Upper lobe of left lung (tissue), 6 donors: Measurements from ENCODE around the gene OAT. TPM values are rescaled to one million over a fixed set of nuclear protein-coding genes. Genes with fewer than 3 reads are reported as not detected.
A peak's percentile ranks its signal among the peaks of the same experiment; 100 is the strongest.

Experiments used
- ATAC-seq, 2 donors: fragments of 200-7000 bp; cut with Tn5 transposase; one replicate each; pipeline ENCODE4 v1.9.1; 2022; ENCODE audit warnings: mild to moderate bottlenecking in 2 of 2, moderate library complexity in 2 of 2; ENCODE audit not compliant: low FRiP score in 2 of 2
- DNase-seq, 2 donors: peaks; one replicate each; pipeline ENCODE4 v3.0.0-alpha.2; 2019 to 2020
- H3K27ac ChIP-seq, 4 donors: fragments of 200-600 bp; sonication (generic); one replicate each; pipeline ENCODE4 v1.5.1; 2016 to 2019
- H3K27me3 ChIP-seq, 4 donors: fragments of 200-600 bp; sonication (generic); one replicate each; pipeline ENCODE4 v1.5.1; 2017 to 2019
- H3K36me3 ChIP-seq, 4 donors: fragments of 200-600 bp; sonication (generic); one replicate each; pipeline ENCODE4 v1.5.1; 2016 to 2019
- H3K4me1 ChIP-seq, 4 donors: fragments of 200-600 bp; sonication (generic); one replicate each; pipeline ENCODE4 v1.5.1; 2018 to 2019
- H3K4me3 ChIP-seq, 4 donors: fragments of 200-600 bp; sonication (generic); one replicate each; pipeline ENCODE4 v1.5.1; 2017 to 2019; ENCODE audit warnings: mild to moderate bottlenecking in 2 of 4, moderate library complexity in 1 of 4
- H3K9me3 ChIP-seq, 4 donors: fragments of 200-600 bp; sonication (generic); one replicate each; pipeline ENCODE4 v1.5.1; 2018 to 2019
- EP300 ChIP-seq, 4 donors: sonication (generic); formaldehyde crosslinking; IDR thresholded peaks; one replicate each; pipeline ENCODE4 v1.5.1; 2017; ENCODE audit warnings: antibody characterized with exemption in 4 of 4, control low read depth in 2 of 4
- POLR2A ChIP-seq, 4 donors: fragments of 450-650 bp; IDR thresholded peaks; one replicate each; pipeline ENCODE4 v1.5.1; 2016 to 2017; ENCODE audit warnings: antibody characterized with exemption in 4 of 4, mild to moderate bottlenecking in 2 of 4
- POLR2AphosphoS5 ChIP-seq, 2 donors: sonication (generic); formaldehyde crosslinking; IDR thresholded peaks; one replicate each; pipeline ENCODE4 v1.5.1; 2017; ENCODE audit warnings: antibody characterized with exemption in 2 of 2
- WGBS, 2 donors: methylation state at CpG; one replicate each; pipeline ENCODE4 v1.1.5; 2017 to 2018; 5-methylcytosine and 5-hydroxymethylcytosine counted together
- total RNA-seq, 6 donors: library from RNA; depleted of rRNA in 4 of 6; stranded (reverse); fragments of >200 nt in 4 of 6; gene quantifications; one replicate each; pipeline versions ENCODE4 v1.1.0 to v1.2.1, GENCODE V29; 2016 to 2021
- TF ChIP-seq, protein P1 (sequence below), 6 experiments: fragments of 450-650 bp in 4 of 6; fragments of 200-600 bp in 2 of 6; sonication (generic) in 2 of 6; IDR thresholded peaks; one replicate each; pipeline ENCODE4 v1.5.1; 2016 to 2019; ENCODE audit warnings: antibody characterized with exemption in 6 of 6
- donor health status: DM: no; HTN: no; CAD: no; lungs with moderate emphysema.
- donor health status: DM: no; HTN: yes; CAD: no; lungs with severe emphysema.

OAT gene
- total RNA-seq, 6 donors from 2014 or later, result 21.0 to 82.7 (median 48.0) TPM

GRCh38 chr10:124378881-124379471 is 39.7 kb downstream of the OAT start:
- ATAC-seq (peak in 1 of 2 donors; percentile 62), DNase-seq (peak; percentile 52 to 68)
- H3K36me3 ChIP-seq, result no peaks in the 10 kb centered on the region
- TF ChIP-seq POLR2A (IDR thresholded peaks at IDR 0.05) (no peak), EP300 (IDR thresholded peaks at IDR 0.05) (no peak), POLR2AphosphoS5 (IDR thresholded peaks at IDR 0.05) (no peak)
- TF ChIP-seq, protein P1, sequence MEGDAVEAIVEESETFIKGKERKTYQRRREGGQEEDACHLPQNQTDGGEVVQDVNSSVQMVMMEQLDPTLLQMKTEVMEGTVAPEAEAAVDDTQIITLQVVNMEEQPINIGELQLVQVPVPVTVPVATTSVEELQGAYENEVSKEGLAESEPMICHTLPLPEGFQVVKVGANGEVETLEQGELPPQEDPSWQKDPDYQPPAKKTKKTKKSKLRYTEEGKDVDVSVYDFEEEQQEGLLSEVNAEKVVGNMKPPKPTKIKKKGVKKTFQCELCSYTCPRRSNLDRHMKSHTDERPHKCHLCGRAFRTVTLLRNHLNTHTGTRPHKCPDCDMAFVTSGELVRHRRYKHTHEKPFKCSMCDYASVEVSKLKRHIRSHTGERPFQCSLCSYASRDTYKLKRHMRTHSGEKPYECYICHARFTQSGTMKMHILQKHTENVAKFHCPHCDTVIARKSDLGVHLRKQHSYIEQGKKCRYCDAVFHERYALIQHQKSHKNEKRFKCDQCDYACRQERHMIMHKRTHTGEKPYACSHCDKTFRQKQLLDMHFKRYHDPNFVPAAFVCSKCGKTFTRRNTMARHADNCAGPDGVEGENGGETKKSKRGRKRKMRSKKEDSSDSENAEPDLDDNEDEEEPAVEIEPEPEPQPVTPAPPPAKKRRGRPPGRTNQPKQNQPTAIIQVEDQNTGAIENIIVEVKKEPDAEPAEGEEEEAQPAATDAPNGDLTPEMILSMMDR (IDR thresholded peaks at IDR 0.05), result no peak
- 67 to 87% methylated on average over 11 to 15 of the region's 16 CpGs for WGBS, 2 donors
- H3K27me3 ChIP-seq, result peaks cover 0 to 4% (median 0%) of the 10 kb centered on the region in 4 donors
- no peaks in the 10 kb centered on the region for H3K4me1 ChIP-seq
- no peak overlapping the region for H3K4me3 ChIP-seq
- H3K9me3 ChIP-seq, result no peaks in the 10 kb centered on the region
- no peak overlapping the region for H3K27ac ChIP-seq

DNA sequence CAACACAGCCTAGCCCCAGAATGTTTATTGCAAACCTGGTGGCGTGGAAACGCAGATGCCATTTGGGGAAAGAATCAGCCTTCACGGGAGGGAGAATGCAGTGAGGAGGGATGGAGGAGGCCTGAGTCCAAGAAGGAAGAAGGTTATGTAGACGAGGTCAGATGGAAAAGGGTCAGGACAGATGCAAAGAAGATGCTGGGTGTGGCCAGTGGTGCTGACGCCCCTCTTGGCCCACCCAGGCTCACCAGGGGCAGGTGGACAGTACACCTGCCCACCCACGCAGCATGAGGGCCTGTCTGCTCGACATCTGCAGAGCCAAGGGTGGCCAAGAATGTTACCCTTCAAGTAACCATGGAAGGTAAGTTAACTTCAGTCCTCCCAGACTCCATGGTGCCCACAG is 40.5 kb downstream of the OAT start:
- TF ChIP-seq POLR2AphosphoS5 (IDR thresholded peaks at IDR 0.05) (no peak), POLR2A (IDR thresholded peaks at IDR 0.05) (no peak), EP300 (IDR thresholded peaks at IDR 0.05) (no peak)
- TF ChIP-seq, protein P1 (IDR thresholded peaks at IDR 0.05), result no peak
- ATAC-seq (no peak), DNase-seq (no peak)
- H3K27me3 ChIP-seq, result peaks cover 0 to 4% (median 0%) of the 10 kb centered on the region in 4 donors
- H3K9me3 ChIP-seq, result no peaks in the 10 kb centered on the region
- H3K36me3 ChIP-seq, result no peaks in the 10 kb centered on the region
- no peaks in the 10 kb centered on the region for H3K4me1 ChIP-seq
- no peak overlapping the region for H3K27ac ChIP-seq
- WGBS, 2 donors, result 84 to 88% methylated on average over 7 of the region's 7 CpGs
- no peak overlapping the region for H3K4me3 ChIP-seq

DNA sequence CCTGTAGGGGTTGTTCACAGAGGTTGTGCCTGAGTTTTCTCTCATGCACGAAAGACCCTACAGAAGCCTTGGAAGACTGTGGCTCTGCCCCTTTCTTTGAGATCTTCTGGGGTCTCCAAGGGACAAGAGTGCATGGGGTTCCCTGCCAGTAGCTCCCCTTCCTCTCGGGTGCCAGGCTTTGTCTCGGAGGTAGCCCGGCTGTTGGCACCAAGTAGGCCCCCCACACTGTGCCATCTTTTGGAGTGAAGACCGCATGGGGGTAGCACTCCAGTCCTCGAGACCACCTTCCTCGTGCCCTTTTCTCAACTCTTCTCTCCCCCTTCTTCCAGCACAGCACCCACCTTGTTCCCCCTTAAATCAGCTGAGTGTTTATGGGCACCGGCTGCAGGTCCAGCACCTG is 41.6 kb downstream of the OAT start:
- Histone ChIP-seq H3K36me3 (no peaks in the 10 kb centered on the region), H3K27ac (no peak overlapping the region), H3K9me3 (no peaks in the 10 kb centered on the region), H3K27me3 (peaks cover 0 to 4% (median 0%) of the 10 kb centered on the region in 4 donors), H3K4me3 (no peak overlapping the region), H3K4me1 (no peaks in the 10 kb centered on the region)
- ATAC-seq (no peak), DNase-seq (no peak)
- 92 to 95% methylated on average over 8 of the region's 8 CpGs for WGBS, 2 donors
- TF ChIP-seq, protein P1 (IDR thresholded peaks at IDR 0.05), result no peak

DNA sequence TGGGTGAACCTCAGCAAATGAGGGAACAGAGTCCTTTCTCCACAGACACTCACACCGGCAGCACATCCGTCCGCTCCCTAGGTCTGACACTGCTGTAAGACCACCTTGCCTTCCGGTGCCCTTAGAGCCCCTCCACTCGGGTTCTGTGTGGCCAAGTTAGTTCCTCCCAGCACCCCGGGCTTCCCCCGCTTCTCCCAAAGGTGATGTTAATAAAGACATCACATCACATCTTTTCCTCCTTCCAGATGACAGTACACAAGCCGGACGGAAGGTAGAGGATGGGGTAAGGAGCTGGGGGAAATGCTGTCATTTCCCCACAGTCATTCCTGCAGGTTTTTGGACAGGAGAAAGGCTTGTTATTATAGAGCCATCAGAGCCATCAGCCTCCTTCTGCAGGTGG is 42.3 kb downstream of the OAT start:
- Histone ChIP-seq H3K36me3 (no peaks in the 10 kb centered on the region), H3K27me3 (peaks cover 0 to 4% (median 0%) of the 10 kb centered on the region in 4 donors), H3K4me3 (no peak overlapping the region), H3K4me1 (no peaks in the 10 kb centered on the region), H3K27ac (no peak overlapping the region), H3K9me3 (no peaks in the 10 kb centered on the region)
- TF ChIP-seq EP300 (IDR thresholded peaks at IDR 0.05), result no peak
- TF ChIP-seq, protein P1 (IDR thresholded peaks at IDR 0.05), result no peak
- TF ChIP-seq POLR2AphosphoS5 (IDR thresholded peaks at IDR 0.05), result no peak
- no peak for TF ChIP-seq POLR2A (IDR thresholded peaks at IDR 0.05)
- ATAC-seq (no peak), DNase-seq (no peak)
- WGBS, 2 donors, result 86 to 91% methylated on average over 9 of the region's 9 CpGs

GRCh38 chr10:124375691-124376090 is 43.0 kb downstream of the OAT start:
- no peak for DNase-seq
- Histone ChIP-seq H3K27me3 (peaks cover 0 to under 1% (median 0%) of the 10 kb centered on the region in 4 donors), H3K27ac (no peak overlapping the region), H3K4me1 (no peaks in the 10 kb centered on the region), H3K4me3 (no peak overlapping the region), H3K9me3 (no peaks in the 10 kb centered on the region), H3K36me3 (no peaks in the 10 kb centered on the region)
- WGBS, 2 donors, result 92 to 100% methylated on average over 6 to 11 of the region's 11 CpGs
- no peak for TF ChIP-seq EP300 (IDR thresholded peaks at IDR 0.05)
- TF ChIP-seq, protein P1 (IDR thresholded peaks at IDR 0.05), result no peak
- TF ChIP-seq POLR2AphosphoS5 (IDR thresholded peaks at IDR 0.05), result no peak
- TF ChIP-seq POLR2A (IDR thresholded peaks at IDR 0.05), result no peak
- no peak for ATAC-seq
